GM13977 (cell line): Measurements from ENCODE around the gene HARBI1.

ENCODE experiments used
- DNase-seq: peaks from one replicate; pipeline ENCODE4 v3.0.0; 2012; ENCODE audit warnings: low spot score
- in situ Hi-C: fragments of 300-500 bp; cut with MboI; formaldehyde crosslinking; loops from one replicate; pipeline ENCODE4 v1.12.0; 2022; ENCODE audit warnings: low sequenced_read_pairs, low pct_unique_long_range_greater_than_20kb, mixed read lengths, inconsistent platforms; ENCODE audit not compliant: unreplicated experiment
- TF ChIP-seq, protein P1 (sequence below): IDR thresholded peaks from 2 replicates; pipeline ENCODE4 v1.5.1; 2012; ENCODE audit warnings: mild to moderate bottlenecking, control low read depth; ENCODE audit not compliant: insufficient read depth; ENCODE audit errors: extremely low read depth, missing control alignments

Gene HARBI1

DNA sequence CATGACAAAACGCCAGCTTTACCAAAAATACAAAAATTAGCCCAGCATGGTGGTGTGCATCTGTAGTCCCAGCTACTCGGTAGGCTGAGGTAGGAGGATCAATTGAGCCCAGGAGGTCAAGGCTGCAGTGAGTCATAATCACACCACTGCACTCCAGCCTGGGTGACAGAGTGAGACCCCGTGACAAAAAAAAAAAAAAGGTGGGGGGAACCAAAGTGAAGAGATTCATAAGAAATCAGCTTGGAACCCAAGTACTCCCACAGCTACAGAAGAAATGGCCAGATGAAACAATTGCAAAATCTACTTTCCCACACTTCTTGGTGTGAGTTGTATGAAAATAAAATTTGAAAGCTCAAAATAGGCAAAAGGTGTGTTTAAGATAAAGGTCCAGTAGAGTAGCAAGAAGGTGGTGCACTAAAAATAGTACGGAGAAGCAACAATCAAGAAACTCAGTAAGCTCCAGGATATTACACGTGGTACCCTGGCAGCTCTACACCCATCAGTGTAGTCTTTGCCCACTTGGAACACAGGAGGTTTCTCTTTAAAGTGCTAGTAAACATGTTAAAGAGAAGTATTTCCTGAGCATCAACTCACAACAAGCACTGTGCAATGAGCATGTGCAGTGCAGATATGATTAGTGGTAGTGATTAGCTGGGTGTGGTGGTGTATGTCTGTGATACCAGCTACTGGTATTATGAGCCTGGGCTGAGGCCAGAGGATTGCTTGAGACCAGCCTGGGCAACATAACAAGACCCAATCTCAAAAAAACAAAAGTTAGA is 5.3 kb downstream of the HARBI1 start:
- in situ Hi-C loops: no loop called here
- TF ChIP-seq, protein P1, sequence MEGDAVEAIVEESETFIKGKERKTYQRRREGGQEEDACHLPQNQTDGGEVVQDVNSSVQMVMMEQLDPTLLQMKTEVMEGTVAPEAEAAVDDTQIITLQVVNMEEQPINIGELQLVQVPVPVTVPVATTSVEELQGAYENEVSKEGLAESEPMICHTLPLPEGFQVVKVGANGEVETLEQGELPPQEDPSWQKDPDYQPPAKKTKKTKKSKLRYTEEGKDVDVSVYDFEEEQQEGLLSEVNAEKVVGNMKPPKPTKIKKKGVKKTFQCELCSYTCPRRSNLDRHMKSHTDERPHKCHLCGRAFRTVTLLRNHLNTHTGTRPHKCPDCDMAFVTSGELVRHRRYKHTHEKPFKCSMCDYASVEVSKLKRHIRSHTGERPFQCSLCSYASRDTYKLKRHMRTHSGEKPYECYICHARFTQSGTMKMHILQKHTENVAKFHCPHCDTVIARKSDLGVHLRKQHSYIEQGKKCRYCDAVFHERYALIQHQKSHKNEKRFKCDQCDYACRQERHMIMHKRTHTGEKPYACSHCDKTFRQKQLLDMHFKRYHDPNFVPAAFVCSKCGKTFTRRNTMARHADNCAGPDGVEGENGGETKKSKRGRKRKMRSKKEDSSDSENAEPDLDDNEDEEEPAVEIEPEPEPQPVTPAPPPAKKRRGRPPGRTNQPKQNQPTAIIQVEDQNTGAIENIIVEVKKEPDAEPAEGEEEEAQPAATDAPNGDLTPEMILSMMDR: no peak
- DNase-seq: no peak

DNA sequence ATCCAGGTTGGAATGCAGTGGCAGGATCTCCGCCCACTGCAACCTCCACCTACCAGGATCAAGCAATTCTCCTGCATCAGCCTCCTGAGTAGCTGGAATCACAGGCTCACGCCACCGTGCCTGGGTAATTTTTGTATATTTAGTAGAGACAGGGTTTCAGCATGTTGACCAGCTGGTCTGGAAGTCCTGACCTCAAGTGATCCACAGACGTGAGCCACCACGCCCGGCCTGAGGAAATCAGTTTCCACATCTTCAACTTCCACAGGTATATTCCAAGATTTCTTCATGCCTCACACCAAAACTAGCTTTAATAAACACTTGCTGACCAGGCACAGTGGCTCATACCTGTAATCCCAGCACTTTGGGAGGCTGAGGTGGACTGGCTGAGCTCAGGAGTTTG is 7.6 kb downstream of the HARBI1 start:
- no peak for DNase-seq
- TF ChIP-seq, protein P1: no peak

DNA sequence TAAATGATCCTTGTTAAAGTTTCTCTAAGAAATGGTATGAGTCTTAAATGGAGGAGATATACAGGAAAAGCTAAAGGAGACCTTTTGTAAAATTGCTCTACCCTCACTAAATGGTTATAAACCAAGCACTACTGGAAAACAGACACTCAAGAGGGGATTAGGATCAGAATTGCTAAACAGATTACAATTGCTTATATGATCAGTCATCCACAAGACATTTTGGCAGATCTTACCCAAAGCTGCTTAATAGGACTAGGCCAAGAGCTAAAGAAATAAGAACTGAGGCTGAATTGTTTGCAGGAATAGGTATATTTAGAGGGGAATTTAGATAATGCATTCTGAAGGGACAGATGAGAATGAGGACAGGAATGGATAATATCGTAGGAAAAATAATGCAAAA is 9.5 kb downstream of the HARBI1 start:
- in situ Hi-C loops: no loop called here
- no peak for DNase-seq
- TF ChIP-seq, protein P1: no peak

More for the DNA sequence above, 7.6 kb downstream of the HARBI1 start:
- in situ Hi-C loops: no loop called here

DNA sequence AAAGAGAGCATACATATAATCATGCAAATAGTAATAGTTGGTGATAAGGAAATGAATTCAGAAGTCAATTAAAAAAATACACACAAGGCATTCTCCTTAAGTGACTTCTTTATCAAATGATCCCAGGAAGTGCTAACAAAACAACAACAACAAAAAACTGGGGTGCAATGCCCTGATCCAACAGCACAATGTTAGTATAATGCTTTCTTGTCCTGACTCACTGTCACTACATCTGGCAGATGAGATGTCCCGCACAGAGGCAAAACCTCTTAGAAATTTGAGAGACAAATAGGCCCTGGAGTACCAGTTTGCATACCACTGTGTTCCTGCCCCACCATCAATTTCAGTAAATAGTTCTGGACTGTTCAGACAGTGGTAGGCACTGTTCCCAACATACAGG is 12.2 kb downstream of the HARBI1 start:
- no peak for DNase-seq
- TF ChIP-seq, protein P1: no peak
- in situ Hi-C loops: no loop called here

DNA sequence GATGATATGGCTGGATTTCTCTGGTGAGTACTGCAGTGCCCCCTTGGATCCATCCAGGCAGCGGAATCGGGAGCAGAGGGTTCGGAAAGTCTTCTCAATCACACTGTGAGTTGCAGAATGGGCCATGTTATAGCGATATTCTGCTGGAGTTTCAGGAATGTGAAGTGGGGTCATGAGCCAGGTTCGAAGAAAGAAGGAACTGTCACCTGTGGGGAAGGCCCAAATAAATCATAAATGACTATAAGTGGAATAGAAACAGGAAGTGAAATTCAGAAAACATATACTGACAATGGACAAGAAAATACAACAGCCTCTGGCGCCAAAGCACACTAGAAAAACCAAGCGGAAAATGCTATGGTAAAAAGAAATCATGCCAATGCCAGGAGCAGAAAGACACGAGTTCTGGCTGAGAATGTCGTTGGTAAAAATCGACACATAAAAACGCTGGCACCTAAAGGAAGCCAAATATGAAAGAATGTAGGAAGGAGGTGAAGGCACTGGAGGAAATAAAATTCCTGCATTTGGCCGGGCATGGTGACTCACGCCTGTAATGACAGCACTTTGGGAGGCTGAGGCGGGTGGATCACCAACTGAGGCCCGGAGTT is 13.2 kb downstream of the HARBI1 start:
- in situ Hi-C loops: no loop called here
- DNase-seq: peak; percentile 49
- TF ChIP-seq, protein P1: no peak

GRCh38 chr11:46601129-46601528 is 15.9 kb downstream of the HARBI1 start:
- in situ Hi-C loops: no loop called here
- TF ChIP-seq, protein P1: no peak
- no peak for DNase-seq
